Stimulated activated CD4-positive, alpha-beta T cell treated with anti-CD3 and anti-CD28 coated beads, Interleukin-2, amount 100 ng/mL, for 48 hours (primary cell): ENCODE measurements around the gene ARPC5L.
"Not testable (repeated sequence)": the region's sequence is repeated elsewhere in the genome, so short reads cannot be mapped to it uniquely, and the experiment has no call there.

ENCODE experiments used
- DNase-seq, 2 donors: peaks; one replicate each; pipeline ENCODE4 v3.0.0-alpha.2; 2020

Gene ARPC5L

DNA sequence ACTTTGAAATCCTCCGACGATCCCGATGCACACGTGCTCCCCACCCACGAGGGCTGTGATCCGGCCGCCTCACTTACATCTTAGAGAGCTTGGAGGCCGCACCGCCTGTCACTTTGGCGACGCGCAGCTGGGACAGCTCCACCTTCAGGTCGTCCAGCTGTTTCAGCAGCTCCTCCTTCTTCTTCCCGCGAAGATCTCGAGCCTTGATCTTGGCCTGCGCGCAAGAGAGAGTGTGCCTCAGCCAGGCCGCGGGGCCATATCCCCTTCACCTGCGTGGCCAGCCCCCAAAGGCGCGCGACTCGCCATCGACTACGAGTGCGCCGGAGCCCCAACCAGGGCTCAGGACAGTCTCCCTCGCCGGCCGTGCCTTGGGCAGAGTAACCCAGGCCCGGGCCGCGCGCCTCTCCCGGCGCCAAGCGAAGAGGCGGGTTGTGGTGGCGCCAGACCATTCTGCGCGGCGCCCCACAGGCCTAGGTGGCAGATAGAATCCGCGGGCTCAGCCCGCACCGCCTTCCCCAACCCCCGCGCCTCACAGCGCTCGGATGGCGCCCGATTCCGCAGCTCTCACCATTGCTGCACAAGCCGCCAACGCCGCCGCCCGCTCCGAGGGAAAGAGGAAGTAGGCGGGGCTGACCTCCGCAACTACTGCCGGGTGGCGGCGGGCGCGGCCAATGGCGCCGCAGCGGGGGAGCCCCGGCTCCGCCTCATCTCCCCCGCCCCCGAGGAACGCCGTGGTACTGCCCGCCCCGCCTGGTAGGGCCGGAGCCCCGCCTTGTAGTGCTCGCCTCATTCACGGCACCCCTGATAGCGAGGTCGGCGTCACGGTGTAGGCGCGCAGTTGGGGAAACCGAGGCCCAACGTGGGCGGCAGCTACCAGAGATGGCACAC lies at the start of gene ARPC5L, which contains the start of gene RPL35:
Gene ARPC5L (plus strand): TSS at position 789 of the 888 bp plus-strand sequence. CDS start 7,161 bp downstream, outside the sequence.
Gene RPL35 (minus strand): TSS at position 616 of the 888 bp plus-strand sequence. CDS start 45 bp downstream, at position 571.
- DNase-seq: peak; percentile 93 to 96

DNA sequence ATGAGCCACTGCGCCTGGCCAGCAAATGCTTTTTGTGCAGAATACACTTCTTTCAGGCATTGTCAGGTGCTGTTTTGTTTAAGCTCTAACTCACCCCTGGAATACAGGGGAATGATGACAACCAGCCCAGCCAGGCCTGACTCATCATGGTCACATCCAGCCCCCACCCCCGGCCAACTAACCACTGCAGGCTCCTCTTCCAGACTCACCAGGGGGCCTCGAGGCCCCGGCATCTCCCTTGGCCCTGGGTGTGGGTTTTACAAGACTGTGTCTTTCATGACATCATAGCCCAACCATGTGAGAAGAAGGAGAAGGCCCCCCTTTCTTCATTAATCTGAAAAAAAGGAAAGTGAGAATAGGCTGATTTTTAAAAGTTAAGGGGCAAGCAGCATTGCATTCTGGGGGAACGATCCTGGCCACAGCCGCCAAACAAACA lies 49.5 kb upstream of the ARPC5L start:
- DNase-seq: no peak

DNA sequence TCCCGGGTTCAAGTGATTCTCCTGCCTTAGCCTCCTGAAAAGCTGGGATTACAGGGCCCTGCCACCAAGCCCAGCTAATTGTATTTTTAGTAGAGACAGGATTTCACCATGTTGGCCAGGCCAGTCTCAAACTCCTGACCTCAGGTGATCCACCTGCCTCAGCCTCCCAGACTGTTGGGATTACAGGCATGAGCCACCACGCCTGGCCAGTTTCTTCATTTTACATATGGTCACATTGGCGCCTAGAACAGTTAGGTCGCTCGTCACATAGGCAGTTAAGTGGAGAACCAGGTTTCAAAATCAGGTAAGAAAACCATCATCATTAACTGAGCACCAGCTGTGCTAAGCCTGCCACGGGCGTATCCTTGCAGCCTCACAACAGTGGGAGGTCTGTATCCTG lies 48.9 kb upstream of the ARPC5L start:
- no peak for DNase-seq

DNA sequence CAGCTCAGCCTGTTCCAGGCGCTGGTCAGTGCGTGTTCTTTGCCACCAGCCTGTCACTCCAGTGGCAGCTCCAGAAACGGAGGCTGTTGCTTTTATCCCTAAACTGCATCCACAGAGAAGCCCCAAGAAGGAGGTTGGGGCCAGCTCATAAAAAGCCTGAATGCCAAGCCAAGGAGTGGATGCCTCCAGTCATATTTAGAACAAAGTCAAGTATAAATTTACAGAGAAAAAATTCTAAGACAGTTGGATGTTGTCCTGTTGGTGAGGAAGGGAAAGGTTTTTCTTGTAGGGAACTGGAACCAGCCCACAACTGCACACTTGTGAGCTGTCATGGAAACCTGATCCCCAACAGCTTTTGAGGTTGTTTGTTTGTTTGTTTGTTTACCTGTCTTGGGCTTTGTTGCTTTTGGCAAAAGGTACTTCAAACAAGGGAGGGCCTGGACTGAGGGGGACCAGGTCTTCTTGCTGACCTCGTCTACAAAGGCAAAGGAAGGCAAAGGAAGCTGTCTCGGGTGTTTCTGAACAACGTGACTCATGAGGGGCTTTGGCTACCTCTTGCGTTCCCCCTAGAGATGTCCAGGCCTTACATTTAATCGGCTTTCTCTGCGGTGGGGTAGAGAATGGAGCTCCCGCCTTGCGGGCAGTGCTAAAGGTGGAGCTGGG lies 48.3 kb upstream of the ARPC5L start:
- DNase-seq: no peak

DNA sequence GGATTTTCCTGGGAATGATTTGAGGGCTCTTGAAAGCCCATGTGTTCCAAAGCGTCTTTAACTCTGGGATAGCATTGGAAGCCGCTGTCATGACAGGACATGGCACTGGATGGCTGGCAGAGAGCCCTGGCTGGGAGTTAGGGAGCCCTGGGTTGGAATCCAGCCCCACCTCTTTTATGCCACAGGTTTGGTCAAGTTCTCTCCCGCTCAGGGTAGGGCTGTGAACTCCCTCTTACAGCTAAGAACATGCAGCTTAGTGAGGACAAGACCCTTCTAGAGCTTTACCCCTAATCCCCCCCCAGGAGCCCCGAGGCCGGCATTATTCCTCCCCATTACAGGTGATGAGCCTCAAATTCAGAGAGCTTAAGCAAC lies 47.8 kb upstream of the ARPC5L start:
- DNase-seq: no peak

DNA sequence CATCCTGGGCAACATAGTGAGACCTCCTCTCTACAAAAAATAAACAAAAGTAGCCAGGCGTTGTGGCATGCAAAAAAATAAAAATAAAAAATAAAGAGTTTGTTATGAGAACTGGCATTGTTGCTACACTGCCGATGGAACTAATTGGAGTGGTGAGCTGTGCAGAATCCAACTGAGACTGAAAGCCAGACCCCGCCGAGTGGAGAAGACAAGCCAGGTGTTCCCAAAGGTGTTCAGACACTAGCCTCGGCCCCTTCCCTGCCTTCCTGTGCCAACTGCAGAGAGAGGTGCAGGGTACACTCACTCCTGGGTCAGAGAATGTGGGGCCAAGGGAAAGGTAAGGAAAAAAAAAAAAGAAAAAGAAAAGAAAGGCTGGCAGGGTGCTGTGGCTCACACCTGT lies 46.3 kb upstream of the ARPC5L start:
- DNase-seq: no peak

DNA sequence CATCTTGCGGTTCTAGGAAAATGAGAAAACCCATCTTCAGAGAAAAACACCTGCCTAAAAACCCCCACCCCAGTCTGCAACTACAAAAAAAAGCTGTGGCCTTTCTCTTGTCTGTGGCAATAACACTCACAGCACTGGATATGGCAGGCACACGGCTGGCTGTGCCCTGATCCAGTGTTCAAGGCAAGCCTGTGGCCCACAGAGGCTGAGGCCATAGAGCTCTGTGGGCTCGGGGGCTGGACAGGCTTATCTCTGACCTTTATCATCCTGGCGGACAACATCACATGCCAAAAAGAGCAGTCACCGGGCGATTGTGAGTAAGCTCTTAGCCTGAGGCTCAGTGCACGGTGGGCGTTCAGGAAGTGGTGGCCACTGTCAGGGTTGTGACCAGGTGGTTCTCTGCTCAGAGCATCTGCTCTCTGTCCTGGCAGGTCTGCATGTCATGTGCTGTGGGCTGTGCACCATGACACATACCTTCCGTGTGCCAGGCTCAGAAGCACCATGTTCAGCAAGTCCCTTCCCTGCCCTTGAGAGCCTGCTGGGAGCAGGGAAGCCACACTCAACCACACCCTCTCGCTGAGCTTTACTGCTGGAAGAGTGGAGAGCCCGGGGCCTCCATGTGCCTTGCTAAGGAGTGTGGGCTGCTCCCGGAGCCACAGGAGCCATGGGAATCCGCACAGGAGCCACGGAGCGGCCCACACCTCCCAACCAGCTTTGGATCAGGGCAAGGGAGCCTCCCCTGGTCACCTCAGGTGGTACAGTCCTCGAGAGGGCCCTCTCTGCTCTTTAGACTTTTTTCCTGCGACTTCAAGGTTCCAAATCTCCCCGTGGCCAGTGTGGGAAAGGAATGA lies 43.3 kb upstream of the ARPC5L start:
- no peak for DNase-seq

DNA sequence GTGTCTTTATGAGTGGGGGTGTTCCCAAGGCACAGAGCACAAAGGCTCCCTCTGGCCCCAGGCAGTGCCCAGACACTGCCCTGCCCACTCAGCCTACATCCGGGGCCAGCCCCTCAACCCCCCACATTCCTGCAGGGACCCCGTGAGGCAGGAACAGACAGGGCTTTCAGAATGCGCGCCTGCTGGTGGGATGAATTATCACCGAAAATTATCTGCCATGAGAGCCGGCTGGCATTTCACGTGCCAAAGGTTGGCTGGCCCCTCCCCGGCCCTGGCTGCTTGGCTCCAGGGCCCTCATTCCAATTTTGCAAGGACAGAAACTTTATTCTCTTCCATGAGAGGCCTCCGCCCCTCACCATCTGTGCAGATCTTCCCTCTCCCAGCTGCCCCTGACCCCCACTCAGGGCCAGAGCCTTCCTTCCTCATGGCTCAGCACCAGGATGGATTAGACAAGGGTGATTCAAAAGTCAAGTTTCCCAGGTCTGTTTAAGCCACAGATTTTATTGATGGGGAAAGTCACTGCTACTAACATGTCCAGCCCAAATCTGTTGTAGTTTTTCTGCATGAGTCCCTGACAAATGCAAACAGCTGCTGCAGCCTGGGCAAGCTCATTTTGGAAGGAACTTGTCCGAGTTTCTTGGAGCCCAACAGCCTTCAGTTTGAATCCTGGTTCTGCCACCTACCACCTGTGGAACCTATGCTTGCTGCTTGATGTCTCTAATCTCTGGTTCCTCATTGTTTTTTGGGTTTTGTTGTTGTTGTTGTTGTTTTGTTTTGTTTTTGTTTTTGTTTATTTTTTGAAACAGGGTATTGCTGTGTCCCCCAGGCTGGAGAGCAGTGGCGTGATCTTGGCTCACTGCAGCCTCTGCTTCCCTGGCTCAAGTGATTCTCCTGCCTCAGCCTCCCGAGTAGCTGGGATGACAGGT lies 41.0 kb upstream of the ARPC5L start:
- DNase-seq: no peak

DNA sequence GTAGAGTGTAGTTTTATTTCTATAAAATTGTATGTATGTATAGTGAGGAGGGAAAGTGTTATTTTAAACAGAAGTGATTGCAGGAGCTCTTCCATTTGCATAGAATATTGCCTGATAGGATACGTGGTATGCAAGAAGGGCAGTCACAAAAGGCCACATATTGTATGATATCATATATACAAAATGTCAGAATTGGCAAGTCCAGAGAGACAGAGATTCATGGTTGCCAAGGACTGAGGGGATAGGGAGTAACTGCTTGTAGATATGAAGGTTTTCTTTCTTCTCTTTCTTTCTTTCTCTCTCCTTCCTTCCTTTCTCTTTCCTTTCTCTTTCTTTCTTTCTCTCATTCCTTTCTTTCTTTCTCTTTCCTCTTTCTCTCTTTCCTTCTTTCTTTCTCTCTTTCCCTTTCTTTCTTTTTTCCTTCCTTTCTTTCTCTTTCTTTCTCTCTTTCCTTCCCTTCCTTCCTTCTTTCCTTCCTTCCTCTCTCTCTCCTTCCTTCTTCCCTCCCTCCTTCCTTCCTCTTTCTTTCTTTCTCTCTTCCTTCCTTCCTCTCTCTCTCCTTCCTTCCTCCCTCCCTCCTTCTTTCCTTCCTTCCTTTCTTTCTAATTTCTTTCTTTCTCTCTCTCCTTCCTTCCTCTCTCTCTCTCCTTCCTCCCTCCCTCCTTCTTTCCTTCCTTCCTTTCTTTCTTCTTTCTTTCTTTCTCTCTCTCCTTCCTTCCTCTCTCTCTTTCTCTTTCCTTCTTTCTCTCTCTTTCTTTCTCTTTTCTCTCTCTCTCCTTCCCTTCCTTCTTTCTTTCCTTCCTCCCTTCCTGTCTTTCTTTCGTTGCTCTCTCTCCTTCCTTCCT lies 33.2 kb upstream of the ARPC5L start:
- DNase-seq: no peak

DNA sequence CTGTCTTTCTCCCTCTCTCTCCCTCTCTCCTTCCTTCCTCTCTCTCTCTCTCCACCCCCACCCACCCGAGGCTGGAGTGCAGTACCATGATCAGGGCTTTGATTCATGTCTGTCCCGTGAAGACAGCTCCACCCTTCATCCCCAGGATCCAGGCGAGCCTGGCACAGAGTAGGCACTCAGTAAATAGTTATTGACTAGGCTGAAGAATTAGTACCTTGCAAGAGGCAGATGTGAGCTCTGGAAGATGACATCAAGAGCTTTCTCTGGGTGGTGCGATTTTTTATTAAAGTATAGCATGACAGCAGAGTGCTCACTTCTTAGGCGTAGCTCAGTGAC lies 32.6 kb upstream of the ARPC5L start:
- no peak for DNase-seq

DNA sequence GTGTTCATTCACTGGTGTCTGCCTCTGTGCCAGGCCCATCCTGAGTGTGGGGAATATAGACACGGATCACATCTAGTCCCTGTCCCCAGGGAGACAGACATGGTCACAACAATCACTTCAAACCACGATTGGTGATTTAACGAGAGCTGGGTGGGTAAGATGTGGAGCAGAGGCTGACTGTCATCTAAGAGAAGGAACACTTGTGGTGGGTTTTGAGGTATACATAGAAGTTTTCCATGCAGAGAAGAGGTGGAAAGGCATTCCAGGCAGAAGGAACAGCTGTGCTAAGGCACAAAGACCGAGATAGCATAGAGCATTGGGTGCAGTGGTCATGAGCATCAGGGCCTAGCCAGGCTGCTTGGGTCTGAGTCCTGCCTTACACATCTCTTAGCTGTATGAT lies 31.3 kb upstream of the ARPC5L start:
- DNase-seq: no peak

DNA sequence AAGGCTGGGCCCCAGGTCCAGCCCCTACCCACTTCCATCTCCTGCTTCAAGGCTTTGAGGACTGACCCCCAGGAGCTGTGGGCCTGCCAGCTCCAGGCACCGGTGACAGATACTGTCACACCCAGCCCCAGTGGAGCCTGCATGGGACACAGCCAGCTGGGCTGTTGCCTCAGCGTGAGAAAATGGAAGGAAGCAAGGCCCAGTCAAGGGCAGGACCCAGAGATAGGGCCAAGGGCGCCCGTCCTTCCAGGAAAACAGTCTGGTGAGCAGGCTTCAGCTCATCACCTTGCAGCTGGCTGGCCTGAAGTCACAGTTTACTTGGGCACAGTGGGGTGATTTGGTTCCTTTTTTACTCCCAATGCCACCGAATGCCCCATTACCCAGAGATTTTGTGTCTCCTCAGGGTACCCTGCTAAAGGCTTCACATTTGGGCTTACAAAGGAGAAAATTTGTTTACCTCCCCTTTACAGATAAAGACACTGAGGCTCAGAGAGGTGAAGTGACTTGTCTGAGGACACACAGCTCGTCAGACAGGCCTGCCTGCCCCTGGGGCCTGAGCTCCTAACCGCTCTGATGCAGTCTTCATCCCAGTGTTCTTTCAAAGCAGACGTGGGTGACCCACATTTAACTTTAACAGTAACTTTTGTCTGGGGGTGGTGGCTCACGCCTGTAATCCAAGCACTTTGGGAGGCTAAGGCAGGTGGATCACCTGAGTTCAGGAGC lies 30.1 kb upstream of the ARPC5L start:
- no peak for DNase-seq

DNA sequence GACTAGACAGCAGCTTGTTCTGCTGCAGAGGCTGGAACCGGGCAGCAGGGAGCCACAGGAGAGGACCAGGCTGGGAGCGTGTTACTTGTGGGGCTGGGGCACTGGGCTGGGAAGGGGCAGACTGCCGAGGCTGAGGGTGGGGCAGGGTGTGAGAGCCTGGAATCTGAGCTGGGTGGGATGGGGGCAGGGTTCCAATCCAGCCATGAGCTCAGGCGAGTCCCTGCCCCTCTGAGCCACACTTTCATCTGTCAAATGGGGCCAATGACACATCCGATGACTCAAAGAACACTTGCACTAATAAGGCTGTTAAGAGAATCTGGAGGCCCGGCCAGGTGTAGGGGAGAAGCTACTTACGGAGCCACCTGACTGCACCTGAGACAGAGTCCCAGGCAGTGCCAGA lies 27.3 kb upstream of the ARPC5L start:
- DNase-seq: no peak

DNA sequence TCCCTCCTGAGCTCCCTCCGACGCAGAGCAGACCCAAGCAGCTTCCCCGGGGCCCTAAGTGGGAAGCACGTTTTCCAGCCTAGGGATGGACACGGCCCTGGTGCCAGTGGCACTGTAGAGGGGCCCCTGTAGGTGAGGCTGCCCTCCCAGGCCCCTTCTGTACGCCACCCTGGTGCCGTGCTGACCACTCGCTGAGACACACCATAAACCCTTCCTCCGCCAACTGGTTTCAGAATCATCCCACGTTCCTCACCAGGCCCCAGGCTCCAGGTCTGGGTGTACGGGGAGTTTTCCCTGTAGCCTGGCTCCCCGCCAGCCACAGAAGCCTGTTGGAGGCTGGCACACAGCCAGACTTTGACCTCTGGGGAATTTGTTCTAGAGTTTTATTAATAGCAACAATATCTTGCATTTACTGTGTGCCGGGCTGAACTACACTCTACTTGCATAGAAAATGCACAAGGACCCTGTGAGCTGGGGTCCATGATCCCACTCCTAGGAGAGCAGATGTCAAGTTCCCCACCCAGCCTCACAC lies 26.8 kb upstream of the ARPC5L start:
- no peak for DNase-seq

DNA sequence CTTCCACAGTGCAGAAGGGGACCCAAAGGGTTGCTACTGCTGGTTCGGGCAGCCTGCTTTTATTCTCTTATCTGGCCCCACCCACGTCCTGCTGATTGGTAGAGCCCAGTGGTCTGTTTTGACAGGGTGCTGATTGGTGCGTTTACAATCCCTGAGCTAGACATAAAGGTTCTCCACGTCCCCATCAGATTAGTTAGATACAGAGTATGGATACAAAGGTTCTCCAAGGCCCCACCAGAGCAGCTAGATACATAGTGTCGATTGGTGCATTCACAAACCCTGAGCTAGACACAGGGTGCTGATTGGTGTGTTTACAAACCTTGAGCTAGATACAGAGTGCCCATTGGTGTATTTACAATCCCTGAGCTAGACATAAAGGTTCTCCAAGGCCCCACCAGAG lies 23.8 kb upstream of the ARPC5L start:
- DNase-seq: not testable (repeated sequence)

DNA sequence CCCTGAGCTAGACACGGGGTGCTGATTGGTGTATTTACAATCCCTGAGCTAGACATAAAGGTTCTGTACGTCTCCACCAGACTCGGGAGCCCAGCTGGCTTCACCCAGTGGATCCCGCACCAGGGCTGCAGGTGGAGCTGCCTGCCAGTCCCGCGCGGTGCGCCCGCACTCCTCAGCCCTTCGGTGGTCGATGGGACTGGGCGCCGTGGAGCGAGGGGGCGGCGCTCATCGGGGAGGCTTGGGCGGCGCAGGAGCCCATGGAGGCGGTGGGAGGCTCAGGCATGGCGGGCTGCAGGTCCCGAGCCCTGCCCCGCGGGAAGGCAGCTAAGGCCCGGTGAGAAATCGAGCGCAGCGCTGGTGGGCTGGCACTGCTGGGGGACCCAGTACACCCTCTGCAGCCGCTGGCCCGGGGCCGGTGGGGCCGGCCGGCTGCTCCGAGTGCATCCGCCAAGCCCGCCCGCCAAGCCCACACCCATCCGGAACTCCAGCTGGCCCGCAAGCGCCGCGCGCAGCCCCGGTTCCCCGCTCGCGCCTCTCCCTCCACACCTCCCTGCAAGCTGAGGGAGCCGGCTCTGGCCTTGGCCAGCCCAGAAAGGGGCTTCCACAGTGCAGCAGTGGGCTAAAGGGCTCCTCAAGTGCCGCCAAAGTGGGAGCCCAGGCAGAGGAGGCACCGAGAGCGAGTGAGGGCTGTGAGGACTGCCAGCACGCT lies 23.2 kb upstream of the ARPC5L start:
- not testable (repeated sequence) for DNase-seq

DNA sequence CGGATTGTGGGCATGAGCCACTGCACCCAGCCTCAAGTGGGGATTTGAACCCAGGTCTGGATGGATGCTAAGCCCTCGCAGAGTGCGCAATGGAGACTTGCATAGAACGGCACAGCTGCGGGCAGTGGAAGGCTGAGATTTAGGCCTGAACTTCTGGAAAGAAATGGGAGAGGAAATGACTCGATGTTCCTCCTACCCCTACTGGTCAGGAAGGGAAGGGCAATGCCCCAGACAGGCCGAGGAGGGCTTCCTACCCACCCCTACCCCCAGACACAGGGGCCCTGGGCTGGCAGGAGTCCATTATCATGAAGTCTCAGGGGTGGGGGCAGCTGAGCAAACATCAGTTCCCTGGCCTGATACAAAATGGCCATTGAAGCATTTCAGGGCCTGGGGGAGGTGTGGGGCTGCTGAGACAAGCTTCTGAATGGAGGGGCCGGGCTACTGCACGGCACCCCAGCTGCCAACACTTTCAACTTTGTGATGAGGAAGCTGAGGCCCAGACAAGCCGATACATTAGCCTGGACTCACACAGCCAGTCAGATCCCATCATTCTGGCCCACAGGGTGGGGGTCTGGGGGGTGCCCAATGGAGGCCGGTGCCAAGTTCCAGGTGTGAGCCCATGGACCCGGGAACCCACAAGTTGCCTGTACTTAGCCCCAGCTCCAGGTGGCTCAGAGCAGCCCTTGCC lies 22.2 kb upstream of the ARPC5L start:
- DNase-seq: no peak

DNA sequence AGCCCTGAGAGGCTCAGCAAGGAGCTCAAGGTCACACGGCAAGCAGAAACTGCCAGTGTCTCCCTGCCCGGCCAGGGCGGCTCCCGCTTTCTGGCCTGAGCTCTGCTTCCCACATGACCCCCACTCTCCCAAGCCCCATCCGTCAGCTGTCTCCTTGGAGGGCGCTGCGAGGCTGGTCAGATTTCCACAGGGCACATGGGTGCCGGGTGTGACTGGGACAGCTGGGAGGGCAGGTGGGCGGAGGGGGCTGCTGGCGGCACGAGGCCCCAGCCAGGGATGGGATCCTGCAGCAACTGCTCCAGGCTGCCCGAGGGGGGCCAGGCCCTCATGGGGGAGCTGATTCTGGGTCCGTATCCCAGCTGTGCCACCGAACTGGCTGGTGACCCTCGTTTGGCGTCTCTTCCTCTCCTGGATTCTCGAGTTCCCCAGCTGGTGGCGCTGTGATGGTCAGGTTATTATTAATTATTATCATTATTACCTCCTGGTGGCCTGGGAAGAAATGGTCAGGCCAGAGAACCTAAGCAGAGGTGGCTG lies 21.6 kb upstream of the ARPC5L start:
- no peak for DNase-seq
